ENCODE measurements around the gene MEIS3. TPM values are rescaled to one million over a fixed set of nuclear protein-coding genes. Genes with fewer than 3 reads are reported as not detected.
A peak's percentile ranks its signal among the peaks of the same experiment; 100 is the strongest.

The MEIS3 gene
- polyA plus RNA-seq, 1 of the 3 experiments (the other 2 are of a cell fraction): 69.8 TPM

- Histone ChIP-seq H3K9me3 (no peaks in the 10 kb centered on the region), H3K27ac (ENCODE audit: low read depth in 2 of 2, low read length in 1 of 2) (no peak overlapping the region), H3K4me3 (ENCODE audit: low read depth in 2 of 2, low read length in 1 of 2) (no peak overlapping the region), H3K4me1 (ENCODE audit: control insufficient read depth in 1 of 2, insufficient read depth in 2 of 2, low read depth in 1 of 2, low read length in 1 of 2) (no peaks in the 10 kb centered on the region), H3K4me2 (no peak overlapping the region), H3K9me2 (no peaks in the 10 kb centered on the region), H3K36me3 (replicated peaks in 1 of 2; ENCODE audit: control insufficient read depth in 1 of 2, insufficient read depth in 2 of 2, low read length in 1 of 2) (peaks cover 7 to 15% of the 10 kb centered on the region in 2 experiments), H4K20me1 (ENCODE audit: insufficient read depth) (0 out of 2 replicates have a peak, but pooled peaks cover 4% of the 10 kb centered on the region), H3K27me3 (ENCODE audit: insufficient read depth) (no peaks in the 10 kb centered on the region), H2AFZ (ENCODE audit: low read depth) (no peak overlapping the region), H3F3A (replicated peaks; ENCODE audit: insufficient read depth) (peaks cover 4% of the 10 kb centered on the region), H3K9ac (no peak overlapping the region), H3K79me2 (ENCODE audit: insufficient read depth) (no peaks in the 10 kb centered on the region)
- CTCF ChIA-PET: no interaction called here
- peak; percentile 47 for DNase-seq
- POLR2A ChIA-PET: interaction anchor here (0.6 kb wide), 1 partner anchor 10 kb away, joined by 3 read pairs; no protein-coding TSS in a partner anchor
- 45% methylated on average over 3 of the region's 14 CpGs for WGBS (ENCODE audit: low lambda C conversion rate)
- no peak for TF ChIP-seq PBX3 (IDR thresholded peaks at IDR 0.05)
Observed at GRCh38 chr19:47407417-47407774, 11.9 kb downstream of the MEIS3 start.

GRCh38 chr19:47406711-47407416 is 12.5 kb downstream of the MEIS3 start:
- POLR2A ChIA-PET: interaction anchor here (0.6 kb wide), 1 partner anchor 10 kb away, joined by 3 read pairs; no protein-coding TSS in a partner anchor
- Histone ChIP-seq H3K9ac (no peak overlapping the region), H2AFZ (ENCODE audit: low read depth) (no peak overlapping the region), H3K9me2 (no peaks in the 10 kb centered on the region), H3K4me3 (ENCODE audit: low read depth in 2 of 2, low read length in 1 of 2) (no peak overlapping the region), H3K79me2 (ENCODE audit: insufficient read depth) (no peaks in the 10 kb centered on the region), H3K4me2 (no peak overlapping the region), H4K20me1 (ENCODE audit: insufficient read depth) (0 out of 2 replicates have a peak, but pooled peaks cover 4% of the 10 kb centered on the region), H3K4me1 (ENCODE audit: control insufficient read depth in 1 of 2, insufficient read depth in 2 of 2, low read depth in 1 of 2, low read length in 1 of 2) (no peaks in the 10 kb centered on the region), H3F3A (replicated peaks; ENCODE audit: insufficient read depth) (peaks cover 4% of the 10 kb centered on the region), H3K27ac (ENCODE audit: low read depth in 2 of 2, low read length in 1 of 2) (no peak overlapping the region), H3K27me3 (ENCODE audit: insufficient read depth) (no peaks in the 10 kb centered on the region), H3K9me3 (no peaks in the 10 kb centered on the region), H3K36me3 (replicated peaks in 1 of 2; ENCODE audit: control insufficient read depth in 1 of 2, insufficient read depth in 2 of 2, low read length in 1 of 2) (peaks cover 7 to 15% of the 10 kb centered on the region in 2 experiments)
- no peak for DNase-seq
- TF ChIP-seq REST (IDR thresholded peaks at IDR 0.05; ENCODE audit: low read depth, low read length) (peak; percentile 91), ZBTB33 (IDR thresholded peaks at IDR 0.05; ENCODE audit: borderline replicate concordance, low read depth) (no peak)
- CTCF ChIA-PET: no interaction called here
- WGBS (ENCODE audit: low lambda C conversion rate): 91% methylated on average over 26 of the region's 47 CpGs

All from SK-N-SH (cell line).